ENCODE measurements around the gene C10orf71.

C10orf71 gene

GRCh38 chr10:49361735-49362568 lies 63.0 kb downstream of the C10orf71 start:
- peaks cover 14% of the 10 kb centered on the region for H3K4me1 ChIP-seq (ENCODE audit: control insufficient read depth, insufficient read depth, low read length)
- no peaks in the 10 kb centered on the region for H3K9me3 ChIP-seq (ENCODE audit: control insufficient read depth, insufficient read depth, low read depth, low read length)
- no peak overlapping the region for H3K27ac ChIP-seq (ENCODE audit: low read depth, low read length)
- H3K4me3 ChIP-seq (ENCODE audit: low read depth, low read length): no peak overlapping the region
- H3K36me3 ChIP-seq (ENCODE audit: control insufficient read depth, insufficient read depth, low read length): no peaks in the 10 kb centered on the region
- H3K27me3 ChIP-seq (ENCODE audit: control insufficient read depth, insufficient read depth, low read length): no peaks in the 10 kb centered on the region
- no peak overlapping the region for H3K9ac ChIP-seq (ENCODE audit: low read length)

- Histone ChIP-seq H3K27me3 (ENCODE audit: control insufficient read depth, insufficient read depth, low read length) (no peaks in the 10 kb centered on the region), H3K9me3 (ENCODE audit: control insufficient read depth, insufficient read depth, low read depth, low read length) (no peaks in the 10 kb centered on the region), H3K4me3 (ENCODE audit: low read depth, low read length) (no peak overlapping the region), H3K9ac (ENCODE audit: low read length) (no peak overlapping the region), H3K36me3 (ENCODE audit: control insufficient read depth, insufficient read depth, low read length) (no peaks in the 10 kb centered on the region), H3K4me1 (ENCODE audit: control insufficient read depth, insufficient read depth, low read length) (peaks cover 14% of the 10 kb centered on the region), H3K27ac (ENCODE audit: low read depth, low read length) (no peak overlapping the region)
Measured at GRCh38 chr10:49362596-49363260, 63.8 kb downstream of the C10orf71 start.

GRCh38 chr10:49363309-49364031 lies 64.5 kb downstream of the C10orf71 start:
- peaks cover 16% of the 10 kb centered on the region for H3K4me1 ChIP-seq (ENCODE audit: control insufficient read depth, insufficient read depth, low read length)
- no peaks in the 10 kb centered on the region for H3K36me3 ChIP-seq (ENCODE audit: control insufficient read depth, insufficient read depth, low read length)
- no peaks in the 10 kb centered on the region for H3K9me3 ChIP-seq (ENCODE audit: control insufficient read depth, insufficient read depth, low read depth, low read length)
- H3K9ac ChIP-seq (ENCODE audit: low read length): no peak overlapping the region
- H3K27ac ChIP-seq (ENCODE audit: low read depth, low read length): no peak overlapping the region
- H3K27me3 ChIP-seq (ENCODE audit: control insufficient read depth, insufficient read depth, low read length): no peaks in the 10 kb centered on the region
- no peak overlapping the region for H3K4me3 ChIP-seq (ENCODE audit: low read depth, low read length)

GRCh38 chr10:49364051-49364450 lies 65.1 kb downstream of the C10orf71 start:
- Histone ChIP-seq H3K9me3 (ENCODE audit: control insufficient read depth, insufficient read depth, low read depth, low read length) (no peaks in the 10 kb centered on the region), H3K4me3 (ENCODE audit: low read depth, low read length) (no peak overlapping the region), H3K27me3 (ENCODE audit: control insufficient read depth, insufficient read depth, low read length) (no peaks in the 10 kb centered on the region), H3K9ac (ENCODE audit: low read length) (no peak overlapping the region), H3K4me1 (ENCODE audit: control insufficient read depth, insufficient read depth, low read length) (peaks cover 16% of the 10 kb centered on the region), H3K36me3 (ENCODE audit: control insufficient read depth, insufficient read depth, low read length) (no peaks in the 10 kb centered on the region), H3K27ac (ENCODE audit: low read depth, low read length) (no peak overlapping the region)

GRCh38 chr10:49364747-49365146 lies 65.8 kb downstream of the C10orf71 start:
- Histone ChIP-seq H3K27me3 (ENCODE audit: control insufficient read depth, insufficient read depth, low read length) (no peaks in the 10 kb centered on the region), H3K27ac (ENCODE audit: low read depth, low read length) (no peak overlapping the region), H3K36me3 (ENCODE audit: control insufficient read depth, insufficient read depth, low read length) (no peaks in the 10 kb centered on the region)

GRCh38 chr10:49365275-49365674 lies 66.3 kb downstream of the C10orf71 start:
- Histone ChIP-seq H3K4me3 (ENCODE audit: low read depth, low read length) (no peak overlapping the region), H3K27ac (ENCODE audit: low read depth, low read length) (no peak overlapping the region), H3K36me3 (ENCODE audit: control insufficient read depth, insufficient read depth, low read length) (no peaks in the 10 kb centered on the region), H3K27me3 (ENCODE audit: control insufficient read depth, insufficient read depth, low read length) (no peaks in the 10 kb centered on the region), H3K4me1 (ENCODE audit: control insufficient read depth, insufficient read depth, low read length) (peaks cover 9% of the 10 kb centered on the region), H3K9me3 (ENCODE audit: control insufficient read depth, insufficient read depth, low read depth, low read length) (no peaks in the 10 kb centered on the region), H3K9ac (ENCODE audit: low read length) (no peak overlapping the region)

More at GRCh38 chr10:49364747-49365146, 65.8 kb downstream of the C10orf71 start:
- Histone ChIP-seq H3K4me3 (ENCODE audit: low read depth, low read length) (no peak overlapping the region), H3K9me3 (ENCODE audit: control insufficient read depth, insufficient read depth, low read depth, low read length) (no peaks in the 10 kb centered on the region), H3K9ac (ENCODE audit: low read length) (no peak overlapping the region), H3K4me1 (ENCODE audit: control insufficient read depth, insufficient read depth, low read length) (peaks cover 14% of the 10 kb centered on the region)

GRCh38 chr10:49365675-49366415 lies 66.9 kb downstream of the C10orf71 start:
- no peak overlapping the region for H3K4me3 ChIP-seq (ENCODE audit: low read depth, low read length)
- H3K27me3 ChIP-seq (ENCODE audit: control insufficient read depth, insufficient read depth, low read length): no peaks in the 10 kb centered on the region
- no peak overlapping the region for H3K27ac ChIP-seq (ENCODE audit: low read depth, low read length)
- H3K4me1 ChIP-seq (ENCODE audit: control insufficient read depth, insufficient read depth, low read length): peaks cover 3% of the 10 kb centered on the region; the same call in 1 of the 2 replicates
- no peaks in the 10 kb centered on the region for H3K9me3 ChIP-seq (ENCODE audit: control insufficient read depth, insufficient read depth, low read depth, low read length)
- no peaks in the 10 kb centered on the region for H3K36me3 ChIP-seq (ENCODE audit: control insufficient read depth, insufficient read depth, low read length)
- no peak overlapping the region for H3K9ac ChIP-seq (ENCODE audit: low read length)

- H3K4me1 ChIP-seq (ENCODE audit: control insufficient read depth, insufficient read depth, low read length): 0 out of 2 replicates have a peak, but pooled peaks cover 2% of the 10 kb centered on the region
- no peak overlapping the region for H3K27ac ChIP-seq (ENCODE audit: low read depth, low read length)
- no peaks in the 10 kb centered on the region for H3K27me3 ChIP-seq (ENCODE audit: control insufficient read depth, insufficient read depth, low read length)
- H3K9ac ChIP-seq (ENCODE audit: low read length): no peak overlapping the region
- H3K36me3 ChIP-seq (ENCODE audit: control insufficient read depth, insufficient read depth, low read length): no peaks in the 10 kb centered on the region
- H3K4me3 ChIP-seq (ENCODE audit: low read depth, low read length): no peak overlapping the region
- no peaks in the 10 kb centered on the region for H3K9me3 ChIP-seq (ENCODE audit: control insufficient read depth, insufficient read depth, low read depth, low read length)
Measured at GRCh38 chr10:49366460-49366859, 67.5 kb downstream of the C10orf71 start.

GRCh38 chr10:49367600-49367999 lies 68.6 kb downstream of the C10orf71 start:
- no peak overlapping the region for H3K27ac ChIP-seq (ENCODE audit: low read depth, low read length)
- no peaks in the 10 kb centered on the region for H3K36me3 ChIP-seq (ENCODE audit: control insufficient read depth, insufficient read depth, low read length)
- 0 out of 2 replicates have a peak, but pooled peaks cover 2% of the 10 kb centered on the region for H3K4me1 ChIP-seq (ENCODE audit: control insufficient read depth, insufficient read depth, low read length)
- H3K4me3 ChIP-seq (ENCODE audit: low read depth, low read length): no peak overlapping the region
- no peaks in the 10 kb centered on the region for H3K27me3 ChIP-seq (ENCODE audit: control insufficient read depth, insufficient read depth, low read length)
- H3K9ac ChIP-seq (ENCODE audit: low read length): no peak overlapping the region
- H3K9me3 ChIP-seq (ENCODE audit: control insufficient read depth, insufficient read depth, low read depth, low read length): no peaks in the 10 kb centered on the region

- no peak overlapping the region for H3K4me3 ChIP-seq (ENCODE audit: low read depth, low read length)
- no peaks in the 10 kb centered on the region for H3K27me3 ChIP-seq (ENCODE audit: control insufficient read depth, insufficient read depth, low read length)
- no peak overlapping the region for H3K9ac ChIP-seq (ENCODE audit: low read length)
- H3K9me3 ChIP-seq (ENCODE audit: control insufficient read depth, insufficient read depth, low read depth, low read length): no peaks in the 10 kb centered on the region
- no peaks in the 10 kb centered on the region for H3K36me3 ChIP-seq (ENCODE audit: control insufficient read depth, insufficient read depth, low read length)
- H3K27ac ChIP-seq (ENCODE audit: low read depth, low read length): no peak overlapping the region
- H3K4me1 ChIP-seq (ENCODE audit: control insufficient read depth, insufficient read depth, low read length): 0 out of 2 replicates have a peak, but pooled peaks cover 2% of the 10 kb centered on the region
Measured at GRCh38 chr10:49368256-49368655, 69.3 kb downstream of the C10orf71 start.
